Vagina (tissue), 2 donors: ENCODE results near the gene RARS2. TPM values are rescaled to one million over a fixed set of nuclear protein-coding genes. Genes with fewer than 3 reads are reported as not detected.
A peak's percentile ranks its signal among the peaks of the same experiment; 100 is the strongest.

Source experiments
- DNase-seq, 2 donors: peaks; one replicate each; pipeline ENCODE4 v3.0.0-alpha.2; 2017; ENCODE audit errors: extremely low spot score in 2 of 2
- H3K27ac ChIP-seq: fragments of 200-600 bp; sonication (generic); one replicate; pipeline ENCODE4 v1.5.1; 2019
- H3K27me3 ChIP-seq: fragments of 200-600 bp; sonication (generic); one replicate; pipeline ENCODE4 v1.5.1; 2019
- H3K36me3 ChIP-seq, 2 donors: fragments of 200-600 bp; sonication (generic); one replicate each; pipeline ENCODE4 v1.5.1; 2017 to 2019
- H3K4me1 ChIP-seq: fragments of 200-600 bp; sonication (generic); one replicate; pipeline ENCODE4 v1.5.1; 2019
- H3K4me3 ChIP-seq, 2 donors: fragments of 200-600 bp; sonication (generic); 1 replicate in 1 of 2; 2 replicates in 1 of 2; pipeline ENCODE4 v1.5.1; 2016 to 2019
- H3K9me3 ChIP-seq: fragments of 200-600 bp; sonication (generic); one replicate; pipeline ENCODE4 v1.5.1; 2019
- CTCF ChIP-seq, 3 experiments: fragments of 450-650 bp in 2 of 3; fragments of 200-600 bp in 1 of 3; sonication (generic) in 1 of 3; IDR thresholded peaks; one replicate each; pipeline ENCODE4 v1.5.1; 2017 to 2019; ENCODE audit warnings: antibody characterized with exemption in 3 of 3, mild to moderate bottlenecking in 2 of 3, moderate library complexity in 2 of 3
- POLR2A ChIP-seq, 2 donors: fragments of 450-650 bp; IDR thresholded peaks; one replicate each; pipeline ENCODE4 v1.6.1; 2017; ENCODE audit warnings: antibody characterized with exemption in 2 of 2, mild to moderate bottlenecking in 2 of 2, moderate library complexity in 2 of 2
- POLR2AphosphoS5 ChIP-seq, 2 donors: sonication (generic); formaldehyde crosslinking; IDR thresholded peaks; one replicate each; pipeline ENCODE4 v1.9.0; 2017; ENCODE audit warnings: antibody characterized with exemption in 2 of 2, mild to moderate bottlenecking in 2 of 2, low read depth in 1 of 2; ENCODE audit not compliant: insufficient read depth in 1 of 2
- intact Hi-C: fragments of 100-400 bp; cut with DNase I; formaldehyde crosslinking; loops from one replicate; pipeline ENCODE4 v1.15.1; 2023
- small RNA-seq: library from RNA; depleted of rRNA; stranded (forward); fragments of <200 nt; gene quantifications from one replicate; pipeline ENCODE3, GENCODE V24; 2016
- total RNA-seq: library from RNA; depleted of rRNA; stranded (reverse); fragments of >200 nt; gene quantifications from one replicate; pipeline ENCODE4 v1.2.3, GENCODE V29; 2016

Gene RARS2
- total RNA-seq, 1 donor from 2014 or later: 17.9 TPM

GRCh38 chr6:87482366-87482765, 107.4 kb downstream of the RARS2 start:
- Histone ChIP-seq H3K9me3 (no peaks in the 10 kb centered on the region), H3K27ac (no peak overlapping the region), H3K36me3 (no peaks in the 10 kb centered on the region), H3K4me3 (no peak overlapping the region), H3K4me1 (no peaks in the 10 kb centered on the region), H3K27me3 (no peaks in the 10 kb centered on the region)
- intact Hi-C loops: no loop called here
- no peak for DNase-seq
- no peak for TF ChIP-seq POLR2AphosphoS5 (IDR thresholded peaks at IDR 0.05; ENCODE audit: insufficient read depth in 1 of 2, low read depth in 1 of 2)

DNA sequence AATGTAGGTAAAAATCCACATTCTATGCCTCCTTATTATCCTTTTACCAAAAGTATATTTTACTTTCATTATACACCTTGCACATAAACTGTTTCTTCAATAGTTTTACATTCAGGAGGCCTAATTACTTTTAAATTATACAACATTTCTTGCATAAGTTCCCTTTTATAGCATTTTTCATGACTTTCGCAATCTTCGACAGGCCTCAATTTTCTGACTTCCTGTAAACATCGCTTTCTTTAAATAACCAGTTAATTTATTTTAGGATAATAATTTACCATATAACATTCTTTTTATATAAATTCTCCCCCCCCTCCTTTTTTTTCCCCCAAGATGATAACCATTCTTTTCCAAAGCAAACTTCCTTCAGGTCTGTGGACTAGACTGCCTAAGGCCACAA, 107.9 kb downstream of the RARS2 start:
- DNase-seq: no peak
- H3K4me3 ChIP-seq: no peak overlapping the region
- no peaks in the 10 kb centered on the region for H3K9me3 ChIP-seq
- no peaks in the 10 kb centered on the region for H3K27me3 ChIP-seq
- intact Hi-C loops: no loop called here
- H3K36me3 ChIP-seq: no peaks in the 10 kb centered on the region
- no peaks in the 10 kb centered on the region for H3K4me1 ChIP-seq
- H3K27ac ChIP-seq: no peak overlapping the region
- TF ChIP-seq POLR2AphosphoS5 (IDR thresholded peaks at IDR 0.05; ENCODE audit: insufficient read depth in 1 of 2, low read depth in 1 of 2) (no peak), POLR2A (IDR thresholded peaks at IDR 0.05) (no peak), CTCF (IDR thresholded peaks at IDR 0.05) (no peak)

GRCh38 chr6:87473419-87473903, 116.3 kb downstream of the RARS2 start:
- DNase-seq: no peak
- Histone ChIP-seq H3K4me3 (peak overlapping the region; percentile 88 to 92), H3K27me3 (no peaks in the 10 kb centered on the region), H3K4me1 (peaks cover 13% of the 10 kb centered on the region), H3K9me3 (no peaks in the 10 kb centered on the region), H3K27ac (peak overlapping the region; percentile 92), H3K36me3 (no peaks in the 10 kb centered on the region)
- TF ChIP-seq CTCF (IDR thresholded peaks at IDR 0.05) (no peak), POLR2A (IDR thresholded peaks at IDR 0.05) (no peak), POLR2AphosphoS5 (IDR thresholded peaks at IDR 0.05; ENCODE audit: insufficient read depth in 1 of 2, low read depth in 1 of 2) (no peak)
- intact Hi-C loops: no loop called here

GRCh38 chr6:87472525-87473418, 117.0 kb downstream of the RARS2 start, which contains the start of gene SLC35A1:
Gene SLC35A1, plus strand, starts transcription at chr6:87472974. Its CDS starts 30 bp downstream, at chr6:87473004.
- Histone ChIP-seq H3K27me3 (no peaks in the 10 kb centered on the region), H3K27ac (peak within 1 kb of the TSS; percentile 92), H3K4me1 (peaks cover 13% of the 10 kb centered on the region), H3K4me3 (peak within 1 kb of the TSS; percentile 88 to 92), H3K9me3 (no peaks in the 10 kb centered on the region), H3K36me3 (no peaks in the 10 kb centered on the region)
- peak; percentile 89 to 94 for TF ChIP-seq POLR2AphosphoS5 (IDR thresholded peaks at IDR 0.05; ENCODE audit: insufficient read depth in 1 of 2, low read depth in 1 of 2)
- peak in 2 of 3 experiments; percentile 23 for TF ChIP-seq CTCF (IDR thresholded peaks at IDR 0.05)
- peak in 1 of 2 donors; percentile 55 for TF ChIP-seq POLR2A (IDR thresholded peaks at IDR 0.05)
- peak in 1 of 2 donors; percentile 92 for DNase-seq
- intact Hi-C loops: no loop called here

DNA sequence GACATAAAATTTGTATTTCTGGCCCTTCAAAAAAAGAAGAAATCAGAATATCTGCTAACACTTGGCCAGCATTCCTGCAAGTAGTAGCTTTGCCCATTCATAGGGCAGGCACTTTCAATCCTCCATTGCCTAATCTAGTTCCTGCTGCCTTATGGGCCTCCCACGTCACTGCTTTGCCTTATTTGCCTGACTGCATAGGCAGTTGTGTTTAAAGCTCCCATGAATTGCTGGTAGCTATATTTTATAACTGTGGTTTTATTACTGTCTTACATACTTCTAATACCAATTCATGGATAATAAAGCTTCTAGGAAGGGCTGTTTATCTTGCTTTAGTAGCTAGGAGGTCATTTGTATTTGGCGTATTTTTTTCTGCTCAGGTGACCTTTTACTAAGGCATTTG, 124.7 kb downstream of the RARS2 start:
- no peak for DNase-seq
- no peak overlapping the region for H3K27ac ChIP-seq
- no peaks in the 10 kb centered on the region for H3K36me3 ChIP-seq
- intact Hi-C loops: no loop called here
- TF ChIP-seq POLR2AphosphoS5 (IDR thresholded peaks at IDR 0.05; ENCODE audit: insufficient read depth in 1 of 2, low read depth in 1 of 2): no peak
- TF ChIP-seq POLR2A (IDR thresholded peaks at IDR 0.05): no peak
- no peak for TF ChIP-seq CTCF (IDR thresholded peaks at IDR 0.05)
- H3K4me3 ChIP-seq: no peak overlapping the region
- no peaks in the 10 kb centered on the region for H3K4me1 ChIP-seq
- H3K9me3 ChIP-seq: no peaks in the 10 kb centered on the region
- H3K27me3 ChIP-seq: no peaks in the 10 kb centered on the region

Small RNA genes within 50 kb of the gene (small RNA-seq; reads per million reads assigned to genes)
- gene RNU6-444P: not detected

Other genes with a start within 250 kb of the RARS2 start
- gene C6orf163, start 245.2 kb downstream of the RARS2 start, total RNA-seq: 2.0 TPM
- gene CFAP206, start 182.0 kb downstream of the RARS2 start, total RNA-seq: not detected
- gene SLC35A1, start 117.0 kb downstream of the RARS2 start, total RNA-seq: 13.3 TPM
- gene ORC3, start 148 bp upstream of the RARS2 start, total RNA-seq: 9.6 TPM
- 32.9 TPM for gene AKIRIN2, start 112.2 kb upstream of the RARS2 start, total RNA-seq